Measurements from ENCODE around the gene IGF1R. TPM values are rescaled to one million over a fixed set of nuclear protein-coding genes. Genes with fewer than 3 reads are reported as not detected.

IGF1R gene
- total RNA-seq, 1 experiment from 2014 or later = 51.6 TPM

GRCh38 chr15:98796685-98797357 is 148.5 kb downstream of the IGF1R start:
- Histone ChIP-seq H3K27me3 (replicated peaks; ENCODE audit: control insufficient read depth, insufficient read depth, low read length) (no peaks in the 10 kb centered on the region), H3K4me1 (peaks cover 33% of the 10 kb centered on the region), H3K4me3 (ENCODE audit: low read depth, low read length) (no peak overlapping the region), H3K9me3 (no peaks in the 10 kb centered on the region), H3K36me3 (ENCODE audit: control insufficient read depth, insufficient read depth, low read length) (no peaks in the 10 kb centered on the region)
- ChIA-PET CTCF (no interaction called here), POLR2A (no interaction called here)
- no peak for DNase-seq
- BruUV-seq (replicated peaks) = no TSS peak
- Mint-ChIP-seq H3K4me3 (ENCODE audit: unreplicated experiment) (no peak overlapping the region), H3K27me3 (ENCODE audit: insufficient read depth, unreplicated experiment) (no peaks in the 10 kb centered on the region), H3K9me3 (ENCODE audit: unreplicated experiment) (no peaks in the 10 kb centered on the region), H3K36me3 (ENCODE audit: insufficient read depth, unreplicated experiment) (peaks cover 6% of the 10 kb centered on the region), H3K4me1 (ENCODE audit: low read depth, unreplicated experiment) (peaks cover 32% of the 10 kb centered on the region), H3K27ac (ENCODE audit: unreplicated experiment) (no peak overlapping the region)
- intact Hi-C loops (cut with micrococcal nuclease; ENCODE audit: unreplicated experiment) = no loop called here
- no peak for TF ChIP-seq CTCF (IDR thresholded peaks at IDR 0.05; ENCODE audit: insufficient read depth in 1 of 2, low read depth in 1 of 2, low read length in 1 of 2, severe bottlenecking in 1 of 2, unreplicated experiment in 1 of 2)

- H3K9me3 ChIP-seq = no peaks in the 10 kb centered on the region
- Mint-ChIP-seq H3K4me1 (ENCODE audit: low read depth, unreplicated experiment) (peaks cover 32% of the 10 kb centered on the region), H3K4me3 (ENCODE audit: unreplicated experiment) (no peak overlapping the region), H3K36me3 (ENCODE audit: insufficient read depth, unreplicated experiment) (peaks cover 6% of the 10 kb centered on the region), H3K27ac (ENCODE audit: unreplicated experiment) (peak overlapping the region; percentile 24), H3K27me3 (ENCODE audit: insufficient read depth, unreplicated experiment) (no peaks in the 10 kb centered on the region), H3K9me3 (ENCODE audit: unreplicated experiment) (no peaks in the 10 kb centered on the region)
- intact Hi-C loops (cut with micrococcal nuclease; ENCODE audit: unreplicated experiment) = no loop called here
- no TSS peak for BruUV-seq (replicated peaks)
- no peak for TF ChIP-seq CTCF (IDR thresholded peaks at IDR 0.05; ENCODE audit: insufficient read depth in 1 of 2, low read depth in 1 of 2, low read length in 1 of 2, severe bottlenecking in 1 of 2, unreplicated experiment in 1 of 2)
- DNase-seq = no peak
- H3K27me3 ChIP-seq (replicated peaks; ENCODE audit: control insufficient read depth, insufficient read depth, low read length) = no peaks in the 10 kb centered on the region
- CTCF ChIA-PET = interaction anchor here (0.6 to 0.8 kb wide), 2 partner anchors 10 to 91 kb away, joined by 3 to 4 read pairs; no protein-coding TSS in a partner anchor
- peaks cover 33% of the 10 kb centered on the region for H3K4me1 ChIP-seq
- POLR2A ChIA-PET = no interaction called here
- H3K36me3 ChIP-seq (ENCODE audit: control insufficient read depth, insufficient read depth, low read length) = no peaks in the 10 kb centered on the region
- no peak overlapping the region for H3K4me3 ChIP-seq (ENCODE audit: low read depth, low read length)
These were observed 150.1 kb downstream of the IGF1R start for GRCh38 chr15:98798375-98798893.

- Histone ChIP-seq H3K4me1 (peaks cover 28% of the 10 kb centered on the region), H3K36me3 (ENCODE audit: control insufficient read depth, insufficient read depth, low read length) (no peaks in the 10 kb centered on the region), H3K27me3 (replicated peaks; ENCODE audit: control insufficient read depth, insufficient read depth, low read length) (no peaks in the 10 kb centered on the region), H3K9me3 (no peaks in the 10 kb centered on the region), H3K4me3 (ENCODE audit: low read depth, low read length) (no peak overlapping the region)
- Mint-ChIP-seq H3K9me3 (ENCODE audit: unreplicated experiment) (no peaks in the 10 kb centered on the region), H3K27me3 (ENCODE audit: insufficient read depth, unreplicated experiment) (no peaks in the 10 kb centered on the region), H3K27ac (ENCODE audit: unreplicated experiment) (peak overlapping the region; percentile 80), H3K4me1 (ENCODE audit: low read depth, unreplicated experiment) (peaks cover 31% of the 10 kb centered on the region), H3K4me3 (ENCODE audit: unreplicated experiment) (peak overlapping the region; percentile 68), H3K36me3 (ENCODE audit: insufficient read depth, unreplicated experiment) (peaks cover 6% of the 10 kb centered on the region)
- ChIA-PET POLR2A (no interaction called here), CTCF (interaction anchor here (0.8 to 1.2 kb wide), 3 partner anchors 8 to 82 kb away, joined by 3 to 4 read pairs (median 4); no protein-coding TSS in a partner anchor)
- no TSS peak for BruUV-seq (replicated peaks)
- DNase-seq = peak; percentile 46 to 51
- TF ChIP-seq CTCF (IDR thresholded peaks at IDR 0.05; ENCODE audit: insufficient read depth in 1 of 2, low read depth in 1 of 2, low read length in 1 of 2, severe bottlenecking in 1 of 2, unreplicated experiment in 1 of 2) = no peak
- intact Hi-C loops (cut with micrococcal nuclease; ENCODE audit: unreplicated experiment) = loop anchor here (5.0 kb wide), 1 partner anchor 103 kb away; no protein-coding TSS in a partner anchor
These were observed 151.4 kb downstream of the IGF1R start for GRCh38 chr15:98799461-98800390.

All from Caco-2 (cell line).